DND-41 (cell line): ENCODE data around the gene PDE6B.

Experiments used
- ATAC-seq: fragments of 200-7000 bp; cut with Tn5 transposase; 3 replicates; pipeline ENCODE4 v1.9.1; 2021; ENCODE audit warnings: low read depth; ENCODE audit not compliant: insufficient read depth
- DNase-seq: peaks from one replicate; pipeline ENCODE4 v3.0.0-alpha.2; 2020
- H2AFZ ChIP-seq: 2 replicates; pipeline ENCODE4 v1.6.0; 2012; ENCODE audit warnings: low read depth, low read length
- H3K27ac ChIP-seq: 2 replicates; pipeline ENCODE4 v1.5.1; 2012; ENCODE audit warnings: low read length, inconsistent platforms
- H3K27me3 ChIP-seq: fragments of 200-600 bp; sonication (generic); 2 replicates; pipeline ENCODE4 v1.6.0; 2012; ENCODE audit warnings: low read length, mild to moderate bottlenecking, inconsistent platforms; ENCODE audit not compliant: insufficient read depth, poor library complexity
- H3K36me3 ChIP-seq: 2 replicates; pipeline ENCODE4 v1.5.1; 2012; ENCODE audit warnings: low read length, inconsistent platforms; ENCODE audit not compliant: insufficient read depth
- H3K4me1 ChIP-seq: 2 replicates; pipeline ENCODE4 v1.5.1; 2012; ENCODE audit warnings: mild to moderate bottlenecking, low read length; ENCODE audit not compliant: insufficient read depth
- H3K4me2 ChIP-seq: 2 replicates; pipeline ENCODE4 v1.6.0; 2012; ENCODE audit warnings: mild to moderate bottlenecking, moderate library complexity, low read length, inconsistent platforms; ENCODE audit not compliant: insufficient read depth
- H3K4me3 ChIP-seq, 2 experiments: fragments of 200-600 bp in 1 of 2; shearing (Covaris generic) in 1 of 2; 2 replicates each; pipeline ENCODE4 v1.5.1; 2012 to 2016; ENCODE audit warnings: inconsistent platforms in 2 of 2, low read length in 2 of 2, mild to moderate bottlenecking in 2 of 2, low read depth in 1 of 2, moderate library complexity in 1 of 2
- H3K79me2 ChIP-seq: 2 replicates; pipeline ENCODE4 v1.6.0; 2012; ENCODE audit warnings: low read length, inconsistent platforms; ENCODE audit not compliant: insufficient read depth
- H3K9ac ChIP-seq: 2 replicates; pipeline ENCODE4 v1.6.0; 2012; ENCODE audit warnings: low read depth, mild to moderate bottlenecking, inconsistent platforms, low read length, moderate library complexity
- H3K9me3 ChIP-seq: 2 replicates; pipeline ENCODE4 v1.5.1; 2012; ENCODE audit warnings: low read length, moderate library complexity, mild to moderate bottlenecking, inconsistent platforms; ENCODE audit not compliant: insufficient read depth, severe bottlenecking
- H4K20me1 ChIP-seq: 2 replicates; pipeline ENCODE4 v1.6.0; 2012; ENCODE audit warnings: low read length; ENCODE audit not compliant: insufficient read depth
- CTCF ChIP-seq: IDR thresholded peaks from 2 replicates; pipeline ENCODE4 v1.5.1; 2012; ENCODE audit warnings: borderline replicate concordance, low read length, moderate library complexity, mild to moderate bottlenecking; ENCODE audit not compliant: poor library complexity, severe bottlenecking; ENCODE audit errors: extremely low read depth
- EZH2 ChIP-seq: IDR thresholded peaks from 3 replicates; pipeline ENCODE4 v1.6.1; 2012; ENCODE audit warnings: borderline replicate concordance, low read depth, mild to moderate bottlenecking, moderate library complexity, low read length, inconsistent platforms; ENCODE audit not compliant: severe bottlenecking

The PDE6B gene

GRCh38 chr4:714087-714486, 88.7 kb downstream of the PDE6B start:
- Histone ChIP-seq H3K9ac (no peak overlapping the region), H2AFZ (no peak overlapping the region), H3K27ac (no peak overlapping the region), H3K27me3 (no peaks in the 10 kb centered on the region), H3K36me3 (peaks cover 33% of the 10 kb centered on the region), H3K79me2 (peaks cover 86% of the 10 kb centered on the region), H3K4me2 (no peak overlapping the region), H3K9me3 (no peaks in the 10 kb centered on the region), H3K4me3 (no peak overlapping the region), H3K4me1 (peaks cover 13% of the 10 kb centered on the region), H4K20me1 (peaks cover 69% of the 10 kb centered on the region)
- TF ChIP-seq EZH2: no peak
- no peak for TF ChIP-seq CTCF
- ATAC-seq (no peak), DNase-seq (no peak)

- H4K20me1 ChIP-seq: peaks cover 75% of the 10 kb centered on the region
- no peak overlapping the region for H3K27ac ChIP-seq
- no peak overlapping the region for H3K9ac ChIP-seq
- H3K4me1 ChIP-seq: no peaks in the 10 kb centered on the region
- H3K36me3 ChIP-seq: peaks cover 44% of the 10 kb centered on the region
- ATAC-seq (no peak; the same call in 2 of the 3 replicates), DNase-seq (no peak)
- H2AFZ ChIP-seq: no peak overlapping the region
- H3K79me2 ChIP-seq: peaks cover 84% of the 10 kb centered on the region
- TF ChIP-seq CTCF (no peak), EZH2 (no peak)
- H3K4me2 ChIP-seq: no peak overlapping the region
- H3K27me3 ChIP-seq: no peaks in the 10 kb centered on the region
- no peaks in the 10 kb centered on the region for H3K9me3 ChIP-seq
- no peak overlapping the region for H3K4me3 ChIP-seq
These were observed 92.4 kb downstream of the PDE6B start for GRCh38 chr4:717601-718320.

- peaks cover 84% of the 10 kb centered on the region for H3K79me2 ChIP-seq
These were observed 93.1 kb downstream of the PDE6B start for GRCh38 chr4:718460-718859.

More at GRCh38 chr4:718460-718859, 93.1 kb downstream of the PDE6B start:
- peaks cover 46% of the 10 kb centered on the region for H3K36me3 ChIP-seq
- DNase-seq (no peak), ATAC-seq (no peak)
- H4K20me1 ChIP-seq: peaks cover 75% of the 10 kb centered on the region
- no peak for TF ChIP-seq CTCF
- H3K4me3 ChIP-seq: no peak overlapping the region
- H3K9me3 ChIP-seq: no peaks in the 10 kb centered on the region
- H2AFZ ChIP-seq: no peak overlapping the region
- H3K27ac ChIP-seq: no peak overlapping the region
- H3K9ac ChIP-seq: no peak overlapping the region
- no peaks in the 10 kb centered on the region for H3K4me1 ChIP-seq
- no peaks in the 10 kb centered on the region for H3K27me3 ChIP-seq
- no peak overlapping the region for H3K4me2 ChIP-seq
